Panc1 (cell line): ENCODE measurements around the gene PRKCQ. TPM values are rescaled to one million over a fixed set of nuclear protein-coding genes. Genes with fewer than 3 reads are reported as not detected.
"Not testable (repeated sequence)": the region's sequence is repeated elsewhere in the genome, so short reads cannot be mapped to it uniquely, and the experiment has no call there.

Source experiments
- ATAC-seq: fragments of 200-7000 bp; cut with Tn5 transposase; 2 replicates; pipeline ENCODE4 v1.9.1; 2020; ENCODE audit warnings: mild to moderate bottlenecking, moderate library complexity
- BruUV-seq: library from RNA; stranded (reverse); fragments of 400-500 nt; replicated peaks from 2 replicates; lab custom pipeline; 2021; lab: Mats Ljungman, UMichigan
- CTCF ChIA-PET: fragments of 300-600 bp; sonication (Branson Sonifier 250); formaldehyde crosslinking; loops from one replicate; lab custom pipeline; 2022; ENCODE audit warnings: antibody characterized with exemption; lab: Charles Lee
- POLR2A ChIA-PET: fragments of 300-600 bp; sonication (Branson Sonifier 250); formaldehyde crosslinking; loops from one replicate; lab custom pipeline; 2022; ENCODE audit warnings: antibody characterized with exemption; lab: Charles Lee
- DNase-seq: peaks from one replicate; pipeline ENCODE4 v3.0.0-alpha.2; 2010; ENCODE audit warnings: low read depth, low spot score
- H3K27ac ChIP-seq: 2 replicates; pipeline ENCODE4 v1.5.1; 2011; ENCODE audit warnings: mild to moderate bottlenecking, low read length, inconsistent platforms
- H3K27me3 ChIP-seq: fragments of 200-500 bp; sonication (Bioruptor generic); 2 replicates; pipeline ENCODE4 v1.6.0; 2014; ENCODE audit warnings: low read length, inconsistent platforms; ENCODE audit not compliant: control insufficient read depth, insufficient read depth
- H3K36me3 ChIP-seq: fragments of 200-500 bp; sonication (Bioruptor generic); 2 replicates; pipeline ENCODE4 v1.5.1; 2014; ENCODE audit warnings: inconsistent platforms, mild to moderate bottlenecking, low read length, moderate library complexity; ENCODE audit not compliant: control insufficient read depth, insufficient read depth
- H3K4me1 ChIP-seq: 2 replicates; pipeline ENCODE4 v1.5.1; 2011; ENCODE audit warnings: inconsistent platforms, mild to moderate bottlenecking, low read length, moderate library complexity; ENCODE audit not compliant: control insufficient read depth, insufficient read depth
- H3K4me3 ChIP-seq, 2 experiments: 2 replicates each; pipeline ENCODE4 v1.5.1; 2011 to 2012; ENCODE audit warnings: low read depth in 2 of 2, low read length in 2 of 2, mild to moderate bottlenecking in 2 of 2, inconsistent platforms in 1 of 2, moderate library complexity in 1 of 2
- H3K9me3 ChIP-seq: fragments of 200-500 bp; sonication (Bioruptor generic); 2 replicates; pipeline ENCODE4 v1.5.1; 2014; ENCODE audit warnings: low read depth, mild to moderate bottlenecking, inconsistent platforms, low read length, moderate library complexity; ENCODE audit not compliant: control insufficient read depth, insufficient read depth
- POLR2AphosphoS5 ChIP-seq: IDR thresholded peaks from 2 replicates; pipeline ENCODE4 v1.6.1; 2012; ENCODE audit warnings: mild to moderate bottlenecking, low read depth, low read length, moderate library complexity
- SIN3A ChIP-seq: IDR thresholded peaks from 2 replicates; pipeline ENCODE4 v1.6.1; 2012; ENCODE audit warnings: low read depth, mild to moderate bottlenecking, low read length, moderate library complexity, borderline replicate concordance; ENCODE audit not compliant: insufficient read depth
- TCF7L2 ChIP-seq: IDR thresholded peaks from 2 replicates; pipeline ENCODE4 v1.6.1; 2011; ENCODE audit warnings: mild to moderate bottlenecking, low read depth, low read length, inconsistent platforms
- in situ Hi-C: cut with HindIII; loops from 2 replicates; pipeline ENCODE4 v1.10.0; 2016; ENCODE audit warnings: low sequenced_read_pairs, low pct_unique_long_range_greater_than_20kb
- intact Hi-C: fragments of 100-400 bp; cut with micrococcal nuclease; formaldehyde crosslinking; loops from one replicate; pipeline ENCODE4 v1.10.0; 2022; ENCODE audit not compliant: unreplicated experiment
- total RNA-seq: library from RNA; stranded (reverse); gene quantifications from one replicate; pipeline ENCODE4 v1.2.1, GENCODE V29; 2021; ENCODE audit not compliant: unreplicated experiment
- TF ChIP-seq, protein P1 (sequence below), 2 experiments: IDR thresholded peaks; 2 replicates each; pipeline ENCODE4 v1.6.1; 2011 to 2012; ENCODE audit warnings: low read depth in 2 of 2, control low read depth in 1 of 2, low read length in 1 of 2, mild to moderate bottlenecking in 1 of 2, moderate library complexity in 1 of 2; ENCODE audit not compliant: insufficient read depth in 1 of 2
- TF ChIP-seq, protein P2 (sequence below): fragments of 450-650 bp; IDR thresholded peaks from 2 replicates; pipeline ENCODE4 v1.5.1; 2017; ENCODE audit warnings: mild to moderate bottlenecking

Gene PRKCQ
- total RNA-seq, 1 experiment from 2014 or later, result 0.23 TPM

DNA sequence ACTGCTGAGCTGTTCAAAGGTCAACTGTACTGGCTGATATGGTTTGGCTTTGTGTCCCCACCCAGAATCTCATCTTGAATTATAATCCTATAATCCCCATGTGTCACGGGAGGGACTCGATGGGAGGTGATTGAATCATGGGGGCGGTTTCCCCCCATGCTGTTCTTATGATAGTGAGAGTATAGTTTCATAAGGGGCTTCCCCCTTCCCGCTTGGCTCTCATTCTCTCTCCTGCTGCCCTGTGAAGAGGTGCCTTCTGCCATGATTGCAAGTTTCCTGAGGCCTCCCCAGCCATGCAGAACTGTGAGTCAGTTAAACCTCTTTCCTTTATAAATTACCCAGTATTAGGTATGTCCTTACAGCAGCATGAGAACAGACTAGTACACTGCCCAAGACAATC is 140.2 kb downstream of the PRKCQ start:
- DNase-seq, H3K4me3 ChIP-seq, H3K4me1 ChIP-seq, BruUV-seq, POLR2A ChIA-PET, in situ Hi-C loops, ATAC-seq, CTCF ChIA-PET, intact Hi-C loops, H3K27me3 ChIP-seq, H3K27ac ChIP-seq, H3K36me3 ChIP-seq, H3K9me3 ChIP-seq: not testable (repeated sequence)

DNA sequence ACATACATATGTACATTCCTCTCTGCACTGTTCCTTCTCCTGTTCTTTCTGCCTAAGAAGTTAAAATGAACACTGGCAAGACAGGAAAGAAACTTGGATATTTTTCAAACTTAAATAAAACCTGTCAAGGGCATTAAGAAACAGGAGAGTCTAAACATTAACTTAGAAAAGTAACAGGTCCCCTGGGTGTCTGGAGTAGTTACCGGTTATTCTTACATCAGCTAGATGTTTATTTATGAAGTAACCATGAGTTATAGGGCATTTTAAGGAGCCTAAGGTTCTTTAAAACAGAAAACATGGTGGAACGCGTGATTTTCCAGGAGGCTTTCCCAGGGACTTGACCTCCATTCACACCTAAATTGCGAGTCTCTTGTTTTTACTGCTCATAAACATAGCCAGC is 148.2 kb downstream of the PRKCQ start:
- Histone ChIP-seq H3K27me3 (no peaks in the 10 kb centered on the region), H3K36me3 (no peaks in the 10 kb centered on the region), H3K4me1 (no peaks in the 10 kb centered on the region), H3K9me3 (no peaks in the 10 kb centered on the region), H3K4me3 (no peak overlapping the region), H3K27ac (no peak overlapping the region)
- no peak for TF ChIP-seq TCF7L2
- TF ChIP-seq SIN3A, result no peak
- TF ChIP-seq, protein P1, sequence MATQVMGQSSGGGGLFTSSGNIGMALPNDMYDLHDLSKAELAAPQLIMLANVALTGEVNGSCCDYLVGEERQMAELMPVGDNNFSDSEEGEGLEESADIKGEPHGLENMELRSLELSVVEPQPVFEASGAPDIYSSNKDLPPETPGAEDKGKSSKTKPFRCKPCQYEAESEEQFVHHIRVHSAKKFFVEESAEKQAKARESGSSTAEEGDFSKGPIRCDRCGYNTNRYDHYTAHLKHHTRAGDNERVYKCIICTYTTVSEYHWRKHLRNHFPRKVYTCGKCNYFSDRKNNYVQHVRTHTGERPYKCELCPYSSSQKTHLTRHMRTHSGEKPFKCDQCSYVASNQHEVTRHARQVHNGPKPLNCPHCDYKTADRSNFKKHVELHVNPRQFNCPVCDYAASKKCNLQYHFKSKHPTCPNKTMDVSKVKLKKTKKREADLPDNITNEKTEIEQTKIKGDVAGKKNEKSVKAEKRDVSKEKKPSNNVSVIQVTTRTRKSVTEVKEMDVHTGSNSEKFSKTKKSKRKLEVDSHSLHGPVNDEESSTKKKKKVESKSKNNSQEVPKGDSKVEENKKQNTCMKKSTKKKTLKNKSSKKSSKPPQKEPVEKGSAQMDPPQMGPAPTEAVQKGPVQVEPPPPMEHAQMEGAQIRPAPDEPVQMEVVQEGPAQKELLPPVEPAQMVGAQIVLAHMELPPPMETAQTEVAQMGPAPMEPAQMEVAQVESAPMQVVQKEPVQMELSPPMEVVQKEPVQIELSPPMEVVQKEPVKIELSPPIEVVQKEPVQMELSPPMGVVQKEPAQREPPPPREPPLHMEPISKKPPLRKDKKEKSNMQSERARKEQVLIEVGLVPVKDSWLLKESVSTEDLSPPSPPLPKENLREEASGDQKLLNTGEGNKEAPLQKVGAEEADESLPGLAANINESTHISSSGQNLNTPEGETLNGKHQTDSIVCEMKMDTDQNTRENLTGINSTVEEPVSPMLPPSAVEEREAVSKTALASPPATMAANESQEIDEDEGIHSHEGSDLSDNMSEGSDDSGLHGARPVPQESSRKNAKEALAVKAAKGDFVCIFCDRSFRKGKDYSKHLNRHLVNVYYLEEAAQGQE (IDR thresholded peaks at IDR 0.05; ENCODE audit: insufficient read depth in 1 of 2, low read depth in 2 of 2, low read length in 1 of 2), result no peak
- TF ChIP-seq POLR2AphosphoS5, result no peak
- TF ChIP-seq, protein P2, sequence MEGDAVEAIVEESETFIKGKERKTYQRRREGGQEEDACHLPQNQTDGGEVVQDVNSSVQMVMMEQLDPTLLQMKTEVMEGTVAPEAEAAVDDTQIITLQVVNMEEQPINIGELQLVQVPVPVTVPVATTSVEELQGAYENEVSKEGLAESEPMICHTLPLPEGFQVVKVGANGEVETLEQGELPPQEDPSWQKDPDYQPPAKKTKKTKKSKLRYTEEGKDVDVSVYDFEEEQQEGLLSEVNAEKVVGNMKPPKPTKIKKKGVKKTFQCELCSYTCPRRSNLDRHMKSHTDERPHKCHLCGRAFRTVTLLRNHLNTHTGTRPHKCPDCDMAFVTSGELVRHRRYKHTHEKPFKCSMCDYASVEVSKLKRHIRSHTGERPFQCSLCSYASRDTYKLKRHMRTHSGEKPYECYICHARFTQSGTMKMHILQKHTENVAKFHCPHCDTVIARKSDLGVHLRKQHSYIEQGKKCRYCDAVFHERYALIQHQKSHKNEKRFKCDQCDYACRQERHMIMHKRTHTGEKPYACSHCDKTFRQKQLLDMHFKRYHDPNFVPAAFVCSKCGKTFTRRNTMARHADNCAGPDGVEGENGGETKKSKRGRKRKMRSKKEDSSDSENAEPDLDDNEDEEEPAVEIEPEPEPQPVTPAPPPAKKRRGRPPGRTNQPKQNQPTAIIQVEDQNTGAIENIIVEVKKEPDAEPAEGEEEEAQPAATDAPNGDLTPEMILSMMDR, result no peak
- BruUV-seq, result no TSS peak
- ChIA-PET CTCF (no interaction called here), POLR2A (no interaction called here)
- ATAC-seq (no peak), DNase-seq (no peak)
- in situ Hi-C loops (no loop called here), intact Hi-C loops (no loop called here)

DNA sequence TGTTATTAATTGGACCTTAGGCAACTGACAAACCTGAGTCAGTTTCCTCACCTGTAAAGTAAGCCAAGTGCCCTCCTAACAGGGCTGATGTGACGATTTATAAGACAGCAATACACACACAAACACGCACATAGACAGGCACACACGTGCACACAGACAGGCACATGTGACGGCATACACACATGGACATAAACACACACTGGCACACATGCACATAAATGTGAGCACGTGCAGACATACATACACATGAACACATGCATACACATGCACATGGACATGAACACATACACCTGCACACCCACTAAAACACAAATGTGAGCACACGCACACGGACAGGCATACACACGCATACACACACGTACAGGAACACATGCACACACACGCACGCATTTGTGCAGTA is 148.9 kb downstream of the PRKCQ start:
- ChIA-PET CTCF (no interaction called here), POLR2A (no interaction called here)
- no peak for TF ChIP-seq POLR2AphosphoS5
- TF ChIP-seq, protein P2, result no peak
- no peak for TF ChIP-seq TCF7L2
- TF ChIP-seq, protein P1 (IDR thresholded peaks at IDR 0.05; ENCODE audit: insufficient read depth in 1 of 2, low read depth in 2 of 2, low read length in 1 of 2), result no peak
- no peak for TF ChIP-seq SIN3A
- intact Hi-C loops, result no loop called here
- in situ Hi-C loops, result no loop called here
- no peaks in the 10 kb centered on the region for H3K4me1 ChIP-seq
- no peaks in the 10 kb centered on the region for H3K27me3 ChIP-seq
- no peak overlapping the region for H3K27ac ChIP-seq
- H3K4me3 ChIP-seq, result no peak overlapping the region
- no TSS peak for BruUV-seq
- DNase-seq, result no peak
- H3K36me3 ChIP-seq, result no peaks in the 10 kb centered on the region
- ATAC-seq, result no peak
- no peaks in the 10 kb centered on the region for H3K9me3 ChIP-seq
